Cerebellar cortex (tissue), 1 donor: ENCODE data around the gene TTBK1.

Experiments
- DNase-seq: peaks from one replicate; pipeline ENCODE4 v3.0.0-alpha.2; 2015; ENCODE audit warnings: low spot score

Gene TTBK1

GRCh38 chr6:43273707-43274106 lies 30.4 kb downstream of the TTBK1 start:
- DNase-seq = no peak

- DNase-seq = no peak
Measured at GRCh38 chr6:43274127-43274915, 31.0 kb downstream of the TTBK1 start.

GRCh38 chr6:43274916-43275597 lies 31.8 kb downstream of the TTBK1 start:
- DNase-seq = no peak

DNA sequence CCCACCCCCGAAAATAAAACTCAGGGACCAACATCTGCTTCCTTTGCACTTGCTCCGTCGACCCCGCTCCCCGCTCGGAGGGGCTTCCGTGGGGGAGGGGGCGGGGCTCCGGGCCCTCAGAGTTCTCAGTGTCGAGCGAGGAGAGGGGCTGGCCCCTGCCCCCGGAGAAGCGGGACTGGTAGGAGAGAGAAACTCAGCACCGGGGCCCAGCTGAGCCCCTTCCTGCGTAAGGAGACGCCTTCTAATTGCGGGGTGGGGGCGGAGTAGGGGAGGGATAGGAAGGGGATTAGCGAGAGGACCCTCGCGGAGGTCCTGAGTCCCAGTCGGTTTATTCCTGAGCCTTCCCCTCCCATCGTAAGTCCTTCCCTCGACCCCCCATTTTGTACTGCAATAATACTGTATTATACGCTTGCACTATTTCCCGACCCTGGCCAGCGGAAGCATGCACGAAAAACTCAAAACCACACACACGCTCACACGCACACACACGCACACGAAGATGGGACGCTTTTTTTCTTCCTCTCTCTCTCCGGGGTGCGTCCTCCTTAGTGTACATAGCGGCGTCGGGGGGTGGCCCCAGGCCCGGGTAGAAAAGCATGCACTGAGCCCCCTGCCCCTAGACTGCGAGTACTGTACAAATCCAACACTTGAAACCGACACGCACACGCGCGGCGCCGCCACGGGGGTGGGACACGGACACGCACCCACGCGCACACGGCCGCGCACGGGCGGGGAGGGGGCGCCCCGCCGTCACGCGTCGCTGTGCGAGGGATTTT lies 32.7 kb downstream of the TTBK1 start:
- no peak for DNase-seq

GRCh38 chr6:43276577-43277305 lies 33.5 kb downstream of the TTBK1 start:
- DNase-seq = no peak

DNA sequence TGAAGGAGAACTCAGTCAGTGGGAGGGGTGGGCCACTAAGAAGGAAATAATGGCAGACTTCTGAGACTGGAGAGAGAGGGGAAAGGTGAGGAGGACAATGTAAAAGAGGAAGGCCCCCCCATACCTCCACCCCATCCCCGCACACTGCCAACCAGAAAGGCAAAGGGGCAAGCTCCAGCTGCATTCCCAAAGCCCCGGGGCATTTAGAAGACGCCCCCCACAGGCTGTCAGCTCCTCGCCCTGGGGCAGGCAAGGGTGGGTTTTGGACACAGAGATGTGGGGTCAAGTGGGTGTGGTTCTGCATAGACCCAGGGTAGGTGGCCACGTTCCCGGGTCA lies 34.0 kb downstream of the TTBK1 start:
- DNase-seq = no peak

DNA sequence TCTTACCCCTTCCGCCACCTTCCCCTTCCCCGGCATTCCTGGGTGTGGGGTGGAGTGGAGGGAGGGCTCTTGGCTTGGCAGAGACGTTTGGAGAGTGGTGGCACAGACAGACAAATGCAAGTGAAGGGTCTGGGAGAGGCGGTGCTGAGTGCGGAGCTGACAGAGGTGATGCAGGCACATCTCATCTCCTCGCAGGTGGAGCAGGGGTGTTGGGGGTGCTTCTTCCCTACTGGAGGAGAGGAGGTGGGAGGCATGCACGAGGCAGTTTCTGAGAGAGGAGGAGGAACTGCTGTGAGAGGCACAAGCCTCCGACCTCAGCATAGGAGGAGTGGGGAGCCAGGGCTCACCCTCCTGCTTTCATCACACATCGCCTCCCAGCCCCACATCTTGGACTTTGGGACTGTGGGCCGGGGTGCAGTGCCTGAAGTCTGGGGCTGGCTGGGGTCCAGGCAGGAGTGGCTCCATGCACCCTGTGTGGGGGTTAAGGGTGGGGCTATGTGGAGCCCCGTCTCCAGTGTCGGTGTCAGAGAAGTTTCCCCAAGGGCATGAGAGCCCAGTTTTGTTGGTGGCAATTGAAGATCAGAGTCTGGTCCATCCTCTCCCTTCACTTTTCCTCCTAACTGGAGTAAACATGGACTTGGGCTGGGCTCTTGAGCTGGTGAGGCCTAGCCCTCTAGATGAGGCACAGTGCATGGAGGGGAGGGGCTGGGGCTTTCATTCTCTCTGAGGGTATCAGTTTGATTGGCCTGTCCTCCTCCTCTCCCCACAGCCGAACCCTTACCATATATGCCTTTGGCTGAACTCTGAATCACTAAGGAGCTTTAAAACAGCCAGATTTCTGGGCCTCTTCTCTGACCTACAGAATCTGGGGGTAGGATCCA lies 34.6 kb downstream of the TTBK1 start:
- no peak for DNase-seq

DNA sequence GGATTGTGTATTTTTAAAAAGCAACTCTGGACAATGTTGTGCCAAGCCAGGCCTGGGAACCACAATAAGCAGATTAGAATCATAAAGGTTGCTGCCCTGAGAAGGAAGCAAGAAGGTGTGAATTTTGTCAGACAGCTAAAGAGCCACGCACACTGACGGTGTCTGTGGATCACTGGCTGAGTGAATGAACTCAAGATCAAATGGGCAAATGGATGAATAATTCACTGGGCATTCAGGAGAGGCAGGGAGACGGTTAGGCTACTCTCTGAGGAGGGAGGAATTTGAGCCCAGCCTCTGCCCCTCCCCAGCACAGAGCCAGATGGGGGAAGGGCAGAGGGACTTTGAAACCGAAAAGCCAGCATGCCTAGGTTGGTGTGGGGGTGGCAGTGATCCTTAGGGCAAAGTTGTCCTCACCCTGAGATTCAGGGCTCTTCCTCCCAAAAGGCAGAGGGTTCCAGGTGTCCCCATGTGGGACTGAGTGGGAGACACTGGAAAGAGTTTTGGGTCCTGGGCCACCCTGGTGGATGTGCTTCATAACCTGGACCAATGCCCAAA lies 35.3 kb downstream of the TTBK1 start:
- no peak for DNase-seq

GRCh38 chr6:43280234-43280633 lies 37.0 kb downstream of the TTBK1 start:
- no peak for DNase-seq

DNA sequence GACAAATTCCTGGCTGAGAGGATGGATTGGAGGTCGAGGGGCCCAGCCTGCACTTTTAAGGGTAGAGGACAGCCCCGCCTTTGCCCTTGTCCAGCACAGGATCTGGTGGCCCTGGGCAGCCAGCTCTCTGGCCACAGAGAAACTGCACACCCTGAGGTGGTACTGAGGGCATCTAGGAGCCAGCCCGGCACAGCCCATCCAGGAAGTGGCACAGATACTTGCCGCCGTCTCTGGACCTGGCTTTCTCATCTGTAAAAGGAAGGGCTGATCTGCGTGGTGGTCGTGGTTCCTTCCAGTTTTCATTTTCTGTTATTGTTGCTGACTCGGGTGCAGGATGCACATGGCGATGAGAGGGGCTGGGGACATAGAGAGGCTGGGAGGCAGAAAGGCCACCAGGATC lies 38.8 kb downstream of the TTBK1 start:
- DNase-seq = no peak

DNA sequence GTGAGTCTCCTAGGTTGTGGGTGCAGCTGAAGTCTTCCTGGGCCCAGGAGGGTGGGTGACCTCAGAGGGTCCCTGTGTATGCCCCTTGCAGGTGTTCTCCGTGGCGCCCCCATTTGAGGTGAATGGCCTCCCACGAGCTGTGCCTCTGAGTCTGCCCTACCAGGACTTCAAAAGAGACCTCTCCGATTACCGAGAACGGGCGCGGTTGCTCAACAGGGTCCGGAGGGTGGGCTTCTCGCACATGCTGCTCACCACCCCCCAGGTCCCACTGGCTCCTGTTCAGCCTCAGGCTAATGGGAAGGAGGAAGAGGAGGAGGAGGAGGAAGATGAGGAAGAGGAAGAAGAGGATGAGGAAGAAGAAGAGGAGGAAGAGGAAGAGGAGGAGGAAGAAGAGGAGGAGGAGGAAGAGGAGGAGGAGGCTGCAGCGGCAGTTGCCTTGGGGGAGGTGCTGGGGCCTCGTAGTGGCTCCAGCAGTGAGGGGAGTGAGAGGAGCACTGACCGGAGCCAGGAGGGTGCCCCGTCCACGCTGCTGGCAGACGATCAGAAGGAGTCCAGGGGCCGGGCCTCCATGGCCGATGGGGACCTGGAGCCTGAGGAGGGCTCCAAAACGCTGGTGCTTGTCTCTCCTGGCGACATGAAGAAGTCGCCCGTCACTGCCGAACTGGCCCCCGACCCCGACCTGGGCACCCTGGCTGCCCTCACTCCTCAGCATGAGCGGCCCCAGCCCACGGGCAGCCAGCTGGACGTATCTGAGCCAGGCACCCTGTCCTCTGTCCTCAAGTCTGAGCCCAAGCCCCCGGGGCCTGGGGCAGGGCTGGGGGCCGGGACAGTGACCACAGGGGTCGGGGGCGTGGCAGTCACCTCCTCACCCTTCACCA lies 39.6 kb downstream of the TTBK1 start:
- no peak for DNase-seq

DNA sequence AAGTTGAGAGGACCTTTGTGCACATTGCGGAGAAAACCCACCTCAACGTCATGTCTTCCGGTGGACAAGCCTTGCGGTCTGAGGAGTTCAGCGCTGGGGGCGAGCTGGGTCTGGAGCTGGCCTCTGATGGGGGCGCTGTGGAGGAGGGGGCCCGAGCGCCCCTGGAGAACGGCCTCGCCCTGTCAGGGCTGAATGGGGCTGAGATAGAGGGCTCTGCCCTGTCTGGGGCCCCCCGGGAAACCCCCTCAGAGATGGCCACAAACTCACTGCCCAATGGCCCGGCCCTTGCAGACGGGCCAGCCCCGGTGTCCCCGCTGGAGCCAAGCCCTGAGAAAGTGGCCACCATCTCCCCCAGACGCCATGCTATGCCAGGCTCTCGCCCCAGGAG lies 40.2 kb downstream of the TTBK1 start:
- no peak for DNase-seq

DNA sequence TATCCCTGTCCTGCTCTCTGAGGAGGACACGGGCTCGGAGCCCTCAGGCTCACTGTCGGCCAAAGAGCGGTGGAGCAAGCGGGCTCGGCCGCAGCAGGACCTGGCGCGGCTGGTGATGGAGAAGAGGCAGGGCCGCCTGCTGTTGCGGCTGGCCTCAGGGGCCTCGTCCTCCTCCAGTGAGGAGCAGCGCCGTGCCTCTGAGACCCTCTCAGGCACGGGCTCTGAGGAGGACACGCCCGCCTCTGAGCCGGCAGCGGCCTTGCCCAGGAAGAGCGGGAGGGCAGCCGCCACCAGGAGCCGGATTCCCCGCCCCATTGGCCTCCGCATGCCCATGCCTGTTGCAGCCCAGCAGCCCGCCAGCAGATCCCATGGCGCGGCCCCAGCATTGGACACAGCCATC lies 40.6 kb downstream of the TTBK1 start:
- DNase-seq = no peak

- DNase-seq = no peak
Measured at GRCh38 chr6:43284991-43285781, 41.9 kb downstream of the TTBK1 start.

DNA sequence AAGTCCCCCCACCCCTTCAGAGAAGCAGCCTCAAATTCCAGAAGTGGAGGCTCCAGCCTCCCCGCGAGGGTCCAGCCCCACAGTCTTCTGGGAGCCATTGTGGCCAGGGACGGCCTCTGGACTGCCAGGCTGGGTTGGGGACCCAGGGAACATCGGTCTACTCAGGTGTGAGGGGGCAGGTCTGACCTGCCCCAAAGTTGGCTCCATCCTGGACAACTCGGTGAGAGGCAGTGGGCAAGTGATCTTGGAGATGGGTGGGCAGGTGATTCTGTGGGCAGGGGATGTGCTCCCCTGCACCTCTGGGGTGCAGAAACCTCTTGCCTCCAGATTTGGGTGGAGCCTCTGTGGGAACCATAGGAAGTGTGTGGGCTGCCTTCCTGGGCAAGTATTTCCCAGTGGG lies 42.6 kb downstream of the TTBK1 start:
- DNase-seq = no peak

GRCh38 chr6:43286456-43286979 lies 43.2 kb downstream of the TTBK1 start:
- DNase-seq = no peak

- no peak for DNase-seq
Measured at GRCh38 chr6:43286980-43287716, 43.9 kb downstream of the TTBK1 start.
